Trophoblast cell (in vitro differentiated cells and primary cell): ENCODE results near the gene KCNJ8.
"Not testable (repeated sequence)": the region's sequence is repeated elsewhere in the genome, so short reads cannot be mapped to it uniquely, and the experiment has no call there.

ENCODE experiments used
- DNase-seq, 2 donors: peaks; one replicate each; pipeline ENCODE4 v3.0.0-alpha.2; 2016
- H2AFZ ChIP-seq: 2 replicates; pipeline ENCODE4 v1.6.1; 2013; ENCODE audit warnings: low read length, moderate library complexity, mild to moderate bottlenecking; ENCODE audit not compliant: insufficient read depth, poor library complexity
- H2AK5ac ChIP-seq: 2 replicates; pipeline ENCODE4 v1.6.1; 2013; ENCODE audit warnings: mild to moderate bottlenecking, low read length
- H2BK120ac ChIP-seq: 2 replicates; pipeline ENCODE4 v1.6.1; 2013; ENCODE audit warnings: low read length, mild to moderate bottlenecking, moderate library complexity; ENCODE audit not compliant: insufficient read depth, poor library complexity
- H2BK12ac ChIP-seq: 2 replicates; pipeline ENCODE4 v1.6.1; 2013; ENCODE audit warnings: mild to moderate bottlenecking, low read length, moderate library complexity
- H2BK5ac ChIP-seq: 2 replicates; pipeline ENCODE4 v1.6.1; 2013; ENCODE audit warnings: low read length, low read depth, moderate library complexity, mild to moderate bottlenecking; ENCODE audit not compliant: poor library complexity
- H3K14ac ChIP-seq: 2 replicates; pipeline ENCODE4 v1.6.1; 2013; ENCODE audit warnings: mild to moderate bottlenecking, low read length
- H3K18ac ChIP-seq: 2 replicates; pipeline ENCODE4 v1.6.1; 2013; ENCODE audit warnings: mild to moderate bottlenecking, low read length
- H3K23ac ChIP-seq: 2 replicates; pipeline ENCODE4 v1.6.1; 2013; ENCODE audit warnings: low read length
- H3K27ac ChIP-seq: 2 replicates; pipeline ENCODE4 v1.5.1; 2013; ENCODE audit warnings: low read depth, mild to moderate bottlenecking, inconsistent platforms, low read length, moderate library complexity
- H3K27me3 ChIP-seq: 2 replicates; pipeline ENCODE4 v1.6.1; 2013; ENCODE audit warnings: inconsistent platforms, mild to moderate bottlenecking, low read length, moderate library complexity; ENCODE audit not compliant: insufficient read depth
- H3K36me3 ChIP-seq, 2 experiments: 1 replicate in 1 of 2; 2 replicates in 1 of 2; pipeline ENCODE4 v1.6.1; 2013; ENCODE audit warnings: low read length in 2 of 2, mild to moderate bottlenecking in 2 of 2, moderate library complexity in 1 of 2; ENCODE audit not compliant: insufficient read depth in 2 of 2, control insufficient read depth in 1 of 2
- H3K4ac ChIP-seq: 2 replicates; pipeline ENCODE4 v1.6.1; 2013; ENCODE audit warnings: low read depth, mild to moderate bottlenecking, low read length, moderate library complexity
- H3K4me1 ChIP-seq, 2 experiments: 1 replicate in 1 of 2; 2 replicates in 1 of 2; pipeline ENCODE4 v1.6.1; 2013; ENCODE audit warnings: low read length in 2 of 2, mild to moderate bottlenecking in 2 of 2, moderate library complexity in 1 of 2; ENCODE audit not compliant: insufficient read depth in 2 of 2, control insufficient read depth in 1 of 2
- H3K4me2 ChIP-seq: 2 replicates; pipeline ENCODE4 v1.6.1; 2013; ENCODE audit warnings: inconsistent platforms, mild to moderate bottlenecking, low read length, moderate library complexity
- H3K4me3 ChIP-seq: 2 replicates; pipeline ENCODE4 v1.5.1; 2013; ENCODE audit warnings: mild to moderate bottlenecking, low read depth, low read length, inconsistent platforms
- H3K79me1 ChIP-seq: one replicate; pipeline ENCODE4 v1.6.1; 2013; ENCODE audit warnings: low read length
- H3K79me2 ChIP-seq: 2 replicates; pipeline ENCODE4 v1.6.1; 2013; ENCODE audit warnings: low read length, mild to moderate bottlenecking; ENCODE audit not compliant: control insufficient read depth, insufficient read depth, poor library complexity
- H3K9ac ChIP-seq: 2 replicates; pipeline ENCODE4 v1.6.1; 2013; ENCODE audit warnings: mild to moderate bottlenecking, low read length
- H3K9me3 ChIP-seq: 2 replicates; pipeline ENCODE4 v1.6.1; 2013; ENCODE audit warnings: low read depth, mild to moderate bottlenecking, control low read depth, inconsistent platforms, low read length; ENCODE audit not compliant: insufficient read depth
- H4K12ac ChIP-seq: 2 replicates; pipeline ENCODE4 v1.6.1; 2013; ENCODE audit warnings: low read depth, mild to moderate bottlenecking, low read length, moderate library complexity
- H4K8ac ChIP-seq: 2 replicates; pipeline ENCODE4 v1.6.1; 2013; ENCODE audit warnings: low read depth, mild to moderate bottlenecking, low read length, moderate library complexity
- H4K91ac ChIP-seq: one replicate; pipeline ENCODE4 v1.6.1; 2013; ENCODE audit warnings: low read depth, mild to moderate bottlenecking, low read length, moderate library complexity
- WGBS: extraction: QIAGEN DNeasy Blood & Tissue Kit; methylation state at CpG from one replicate; pipeline ENCODE4 v1.1.7; 2013; ENCODE audit warnings: missing lambda C conversion rate; ENCODE audit not compliant: insufficient read length, insufficient coverage; ENCODE audit errors: extremely low coverage; 5-methylcytosine and 5-hydroxymethylcytosine counted together

KCNJ8 gene

GRCh38 chr12:21782723-21783122 lies 8.2 kb upstream of the KCNJ8 start:
- not testable (repeated sequence) for H3K27me3 ChIP-seq, H2AFZ ChIP-seq, H3K27ac ChIP-seq, H2BK120ac ChIP-seq, H3K4me2 ChIP-seq, H3K79me2 ChIP-seq, H3K36me3 ChIP-seq, H3K23ac ChIP-seq, H3K9me3 ChIP-seq, H2AK5ac ChIP-seq, DNase-seq, H2BK12ac ChIP-seq, H3K18ac ChIP-seq, H2BK5ac ChIP-seq, H3K4ac ChIP-seq, H4K12ac ChIP-seq, H3K9ac ChIP-seq, H3K4me3 ChIP-seq, H4K8ac ChIP-seq, H4K91ac ChIP-seq, H3K14ac ChIP-seq, H3K4me1 ChIP-seq, H3K79me1 ChIP-seq
- WGBS = no CpG with 5 or more reads among the region's 3 CpGs

- H4K91ac ChIP-seq = no peak overlapping the region
These were observed 6.3 kb upstream of the KCNJ8 start for GRCh38 chr12:21780786-21781185.

GRCh38 chr12:21776175-21776574 lies 1.7 kb upstream of the KCNJ8 start:
- Histone ChIP-seq H3K4ac (no peak overlapping the region), H2AK5ac (no peak overlapping the region), H3K36me3 (no peaks in the 10 kb centered on the region), H3K79me1 (no peaks in the 10 kb centered on the region), H3K27me3 (no peaks in the 10 kb centered on the region), H4K91ac (no peak overlapping the region), H3K9me3 (no peaks in the 10 kb centered on the region), H4K12ac (no peak overlapping the region), H3K14ac (no peak overlapping the region), H2BK12ac (no peak overlapping the region), H2AFZ (no peak overlapping the region), H3K9ac (no peak overlapping the region), H3K79me2 (no peaks in the 10 kb centered on the region), H2BK120ac (no peak overlapping the region), H2BK5ac (no peak overlapping the region), H4K8ac (no peak overlapping the region), H3K27ac (no peak overlapping the region), H3K23ac (no peak overlapping the region), H3K18ac (no peak overlapping the region), H3K4me2 (no peak overlapping the region), H3K4me3 (no peak overlapping the region), H3K4me1 (no peaks in the 10 kb centered on the region)
- no peak for DNase-seq
- WGBS = no CpG with 5 or more reads among the region's 3 CpGs

More at GRCh38 chr12:21780786-21781185, 6.3 kb upstream of the KCNJ8 start:
- Histone ChIP-seq H3K4ac (no peak overlapping the region), H3K4me3 (no peak overlapping the region), H2BK120ac (no peak overlapping the region), H3K79me2 (no peaks in the 10 kb centered on the region), H3K79me1 (no peaks in the 10 kb centered on the region), H3K9ac (no peak overlapping the region), H3K14ac (no peak overlapping the region), H4K12ac (no peak overlapping the region), H2AK5ac (no peak overlapping the region), H3K4me1 (no peaks in the 10 kb centered on the region), H2BK5ac (no peak overlapping the region), H4K8ac (no peak overlapping the region), H3K9me3 (no peaks in the 10 kb centered on the region), H3K27me3 (no peaks in the 10 kb centered on the region), H3K27ac (no peak overlapping the region), H3K23ac (no peak overlapping the region), H3K36me3 (no peaks in the 10 kb centered on the region), H2BK12ac (no peak overlapping the region), H3K18ac (no peak overlapping the region), H2AFZ (no peak overlapping the region), H3K4me2 (no peak overlapping the region)
- WGBS = no CpG with 5 or more reads among the region's 3 CpGs
- no peak for DNase-seq

DNA sequence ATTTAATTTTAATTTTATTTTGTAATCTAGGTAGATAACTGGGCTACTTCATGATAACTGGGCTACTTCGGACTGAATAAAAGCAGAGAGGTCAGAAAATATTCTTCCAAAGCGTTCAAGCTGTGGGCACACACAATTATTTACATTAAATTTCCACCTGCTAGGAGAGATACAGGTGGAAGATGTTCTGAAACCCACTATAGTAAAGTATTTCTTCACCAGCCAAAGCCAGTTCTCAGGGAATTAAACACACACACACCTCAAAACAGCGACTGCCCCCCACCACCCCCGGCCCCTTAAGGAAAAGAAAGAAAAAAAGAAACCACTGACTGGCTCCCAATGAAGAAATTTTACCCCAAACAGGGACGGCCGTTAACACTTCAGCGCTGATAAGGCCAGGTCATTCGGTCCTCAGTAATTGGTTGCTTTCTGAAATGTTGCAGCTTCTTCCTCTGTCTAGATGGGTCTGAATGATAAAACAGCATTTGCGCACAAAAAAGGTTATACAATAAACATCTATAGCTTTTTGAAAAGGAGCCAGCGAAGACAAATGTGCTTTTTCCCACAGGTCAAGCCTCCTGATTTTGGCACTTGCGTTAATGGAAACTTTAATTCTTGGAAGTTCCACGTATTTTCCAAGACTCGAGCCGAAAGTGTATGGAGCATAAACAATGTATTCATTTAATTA lies 771 bp upstream of the KCNJ8 start:
- no CpG with 5 or more reads among the region's 14 CpGs for WGBS
- Histone ChIP-seq H3K4me1 (no peaks in the 10 kb centered on the region), H3K36me3 (no peaks in the 10 kb centered on the region), H2BK12ac (no peak overlapping the region), H3K27ac (no peak overlapping the region), H3K18ac (no peak overlapping the region), H2AK5ac (no peak overlapping the region), H3K79me2 (no peaks in the 10 kb centered on the region), H4K91ac (no peak overlapping the region), H2BK120ac (no peak overlapping the region), H3K4ac (no peak overlapping the region), H2BK5ac (no peak overlapping the region), H3K27me3 (no peaks in the 10 kb centered on the region), H2AFZ (no peak overlapping the region), H3K79me1 (no peaks in the 10 kb centered on the region), H3K23ac (no peak overlapping the region), H3K9ac (no peak overlapping the region), H4K8ac (no peak overlapping the region), H3K4me3 (no peak overlapping the region), H3K4me2 (peak overlapping the region; percentile 51), H4K12ac (no peak overlapping the region), H3K9me3 (no peaks in the 10 kb centered on the region), H3K14ac (no peak overlapping the region)
- no peak for DNase-seq
